ENCODE data around the gene GNG13.
A peak's percentile ranks its signal among the peaks of the same experiment; 100 is the strongest.
"Not testable (repeated sequence)": the region's sequence is repeated elsewhere in the genome, so short reads cannot be mapped to it uniquely, and the experiment has no call there.

Gene GNG13

DNA sequence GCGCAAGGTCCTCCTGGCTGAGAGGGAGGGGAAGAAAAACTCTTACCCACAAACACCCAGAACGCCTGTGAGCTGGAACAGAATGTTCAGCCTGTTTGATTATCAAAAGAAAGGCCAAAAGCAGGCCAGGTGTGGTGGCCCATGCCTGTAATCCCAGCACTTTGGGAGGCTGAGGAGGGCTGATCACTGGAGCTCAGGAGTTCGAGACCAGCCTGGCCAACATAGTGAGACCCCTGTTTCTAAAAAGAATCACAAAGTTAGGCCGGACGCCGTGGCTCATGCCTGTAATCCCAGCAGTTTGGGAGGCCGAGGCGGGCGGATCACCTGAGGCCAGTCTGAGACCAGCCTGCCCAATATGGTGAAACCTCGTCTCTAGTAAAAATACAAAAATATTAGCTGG, 24.2 kb downstream of the GNG13 start:
- CTCF ChIA-PET: interaction anchor here (0.9 to 1.5 kb wide), 3 partner anchors 9 to 64 kb away, joined by 5 to 14 read pairs (median 5); no protein-coding TSS in a partner anchor
- H3K4me3 ChIP-seq (ENCODE audit: low read depth, low read length); H3K36me3 ChIP-seq (ENCODE audit: control insufficient read depth in 2 of 2, insufficient read depth in 1 of 2, low read length in 2 of 2); H3K27ac ChIP-seq (ENCODE audit: extremely low read depth, low read depth, low read length); H3K4me1 ChIP-seq (ENCODE audit: control insufficient read depth, insufficient read depth, low read length); H3K9me3 ChIP-seq (ENCODE audit: control insufficient read depth, insufficient read depth, low read depth, low read length): not testable (repeated sequence)
- peak; percentile 82 for TF ChIP-seq ZNF121 (tag by site-specific recombination; IDR thresholded peaks at IDR 0.05)
- POLR2A ChIA-PET: interaction anchor here (2.3 kb wide), 1 partner anchor 12 kb away, joined by 8 read pairs; the partner anchor contains the start of genes CHTF18 and RPUSD1

DNA sequence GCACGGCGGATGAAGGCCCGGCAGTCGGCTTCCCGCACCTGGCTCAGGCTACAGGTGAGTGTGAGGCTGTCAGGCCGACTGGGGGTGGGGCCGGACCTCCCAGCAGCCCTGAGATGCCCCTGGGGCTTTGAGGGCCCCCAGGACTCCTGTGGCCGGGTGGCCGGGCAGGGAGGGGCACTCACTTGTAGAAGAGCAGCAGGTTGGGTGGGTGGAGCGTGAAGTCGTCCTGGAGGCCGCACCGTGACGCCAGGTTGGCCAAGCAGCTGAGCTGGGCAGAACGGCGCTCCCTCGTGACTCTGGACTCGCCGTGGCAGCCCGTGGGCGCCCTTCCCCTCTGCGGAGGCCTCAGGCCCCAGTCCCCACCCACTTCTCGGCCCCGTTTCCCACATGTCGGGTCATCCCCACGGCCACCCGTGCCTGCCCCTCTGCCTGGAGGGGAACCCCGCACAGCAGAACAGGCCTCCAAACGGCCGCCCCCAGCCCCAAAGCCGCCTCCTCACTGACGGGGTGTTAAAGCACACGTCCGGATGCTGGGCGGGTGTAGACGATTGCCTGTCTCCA, 25.2 kb downstream of the GNG13 start:
- Histone ChIP-seq H3K9me3 (ENCODE audit: control insufficient read depth, insufficient read depth, low read depth, low read length) (no peaks in the 10 kb centered on the region), H3K36me3 (ENCODE audit: control insufficient read depth in 2 of 2, insufficient read depth in 1 of 2, low read length in 2 of 2) (no peaks in the 10 kb centered on the region), H3K4me3 (ENCODE audit: low read depth, low read length) (no peak overlapping the region), H3K4me1 (ENCODE audit: control insufficient read depth, insufficient read depth, low read length) (no peaks in the 10 kb centered on the region), H3K27ac (ENCODE audit: extremely low read depth, low read depth, low read length) (no peak overlapping the region)
- TF ChIP-seq ZNF560 (tag by site-specific recombination; IDR thresholded peaks at IDR 0.05; ENCODE audit: borderline replicate concordance) (no peak), ZNF341 (tag by site-specific recombination; IDR thresholded peaks at IDR 0.05; ENCODE audit: low read depth) (peak; percentile 65), ZNF621 (tag by site-specific recombination; IDR thresholded peaks at IDR 0.05) (no peak), ZNF221 (tag by site-specific recombination; IDR thresholded peaks at IDR 0.05; ENCODE audit: borderline replicate concordance) (no peak), ZFHX2 (tag by site-specific recombination; conservative IDR thresholded peaks at IDR 0.05) (peak; percentile 55), ZNF777 (tag by site-specific recombination; IDR thresholded peaks at IDR 0.05; ENCODE audit: borderline replicate concordance) (no peak), ZNF132 (tag by site-specific recombination; IDR thresholded peaks at IDR 0.05; ENCODE audit: borderline replicate concordance) (no peak), ZNF660 (tag by site-specific recombination; IDR thresholded peaks at IDR 0.05) (no peak), GFI1B (tag by site-specific recombination; IDR thresholded peaks at IDR 0.05) (no peak), ZNF791 (tag by site-specific recombination; IDR thresholded peaks at IDR 0.05) (no peak), ZNF707 (tag by site-specific recombination; IDR thresholded peaks at IDR 0.05) (no peak), ZNF561 (tag by site-specific recombination; IDR thresholded peaks at IDR 0.05; ENCODE audit: borderline replicate concordance) (no peak), EGR2 (tag by site-specific recombination; IDR thresholded peaks at IDR 0.05; ENCODE audit: low read depth) (peak; percentile 45), ZNF174 (tag by site-specific recombination; IDR thresholded peaks at IDR 0.05) (no peak), SCRT2 (tag by site-specific recombination; IDR thresholded peaks at IDR 0.05) (0 out of 2 replicates have a peak, but pooled peaks have one; percentile 10)
- TF ChIP-seq, protein P1, sequence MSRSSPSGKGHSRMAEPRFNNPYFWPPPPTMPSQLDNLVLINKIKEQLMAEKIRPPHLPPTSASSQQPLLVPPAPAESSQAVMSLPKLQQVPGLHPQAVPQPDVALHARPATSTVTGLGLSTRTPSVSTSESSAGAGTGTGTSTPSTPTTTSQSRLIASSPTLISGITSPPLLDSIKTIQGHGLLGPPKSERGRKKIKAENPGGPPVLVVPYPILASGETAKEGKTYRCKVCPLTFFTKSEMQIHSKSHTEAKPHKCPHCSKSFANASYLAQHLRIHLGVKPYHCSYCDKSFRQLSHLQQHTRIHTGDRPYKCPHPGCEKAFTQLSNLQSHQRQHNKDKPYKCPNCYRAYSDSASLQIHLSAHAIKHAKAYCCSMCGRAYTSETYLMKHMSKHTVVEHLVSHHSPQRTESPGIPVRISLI (tag by site-specific recombination; IDR thresholded peaks at IDR 0.05): no peak
- TF ChIP-seq, protein P2, sequence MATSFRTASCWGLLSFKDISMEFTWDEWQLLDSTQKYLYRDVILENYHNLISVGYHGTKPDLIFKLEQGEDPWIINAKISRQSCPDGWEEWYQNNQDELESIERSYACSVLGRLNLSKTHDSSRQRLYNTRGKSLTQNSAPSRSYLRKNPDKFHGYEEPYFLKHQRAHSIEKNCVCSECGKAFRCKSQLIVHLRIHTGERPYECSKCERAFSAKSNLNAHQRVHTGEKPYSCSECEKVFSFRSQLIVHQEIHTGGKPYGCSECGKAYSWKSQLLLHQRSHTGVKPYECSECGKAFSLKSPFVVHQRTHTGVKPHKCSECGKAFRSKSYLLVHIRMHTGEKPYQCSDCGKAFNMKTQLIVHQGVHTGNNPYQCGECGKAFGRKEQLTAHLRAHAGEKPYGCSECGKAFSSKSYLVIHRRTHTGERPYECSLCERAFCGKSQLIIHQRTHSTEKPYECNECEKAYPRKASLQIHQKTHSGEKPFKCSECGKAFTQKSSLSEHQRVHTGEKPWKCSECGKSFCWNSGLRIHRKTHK (tag by site-specific recombination; IDR thresholded peaks at IDR 0.05): no peak
- CTCF ChIA-PET: no interaction called here
- POLR2A ChIA-PET: interaction anchor here (2.3 kb wide), 1 partner anchor 13 kb away, joined by 8 read pairs; the partner anchor contains the start of genes CHTF18 and RPUSD1

DNA sequence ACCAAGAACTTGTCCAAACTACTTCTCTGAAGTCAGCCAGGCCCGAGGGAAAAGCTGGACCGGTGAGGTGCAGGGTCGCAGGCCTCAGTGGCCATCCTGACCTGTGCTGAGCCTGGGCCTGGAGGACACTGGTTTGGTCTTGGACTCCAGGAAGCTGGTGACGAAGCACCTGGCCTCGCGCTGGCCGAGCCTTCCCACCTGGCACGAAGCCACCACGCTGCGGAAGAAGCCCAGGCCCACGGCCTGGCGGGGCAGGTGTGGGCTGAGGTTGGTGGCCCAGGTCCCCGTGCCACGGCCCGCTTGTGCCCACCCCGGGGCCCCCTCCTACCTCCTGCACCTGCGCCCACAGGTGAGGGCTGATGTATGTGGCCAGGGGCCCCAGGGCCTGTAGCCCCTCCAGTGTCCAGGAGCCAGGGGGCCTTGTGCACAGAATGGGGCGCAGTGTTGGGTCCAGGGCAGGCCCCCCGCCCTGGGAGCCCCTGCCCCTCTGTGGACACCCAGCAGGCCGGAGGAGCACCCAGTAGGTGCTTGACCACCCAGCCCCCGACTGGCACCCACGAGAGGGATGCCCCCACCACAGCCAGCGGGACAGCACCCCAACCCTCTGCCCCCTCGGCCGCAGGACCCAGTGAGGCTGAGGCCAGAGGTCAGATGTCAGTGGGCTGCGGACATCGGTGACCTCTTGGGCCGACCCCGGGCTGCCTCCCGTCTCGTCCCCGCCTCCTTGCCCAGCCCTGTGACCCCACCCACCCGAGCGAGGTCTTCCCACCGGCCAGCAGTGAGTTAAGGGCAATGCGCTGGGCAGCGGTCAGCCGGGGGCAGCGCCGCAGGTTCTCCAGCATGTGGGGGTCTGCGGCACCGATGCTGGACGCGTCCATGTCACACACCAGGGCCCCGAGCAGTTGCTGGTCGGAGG, 26.2 kb downstream of the GNG13 start:
- Histone ChIP-seq H3K4me3 (ENCODE audit: low read depth, low read length) (no peak overlapping the region), H3K9me3 (ENCODE audit: control insufficient read depth, insufficient read depth, low read depth, low read length) (no peaks in the 10 kb centered on the region), H3K36me3 (ENCODE audit: control insufficient read depth in 2 of 2, insufficient read depth in 1 of 2, low read length in 2 of 2) (no peaks in the 10 kb centered on the region), H3K4me1 (ENCODE audit: control insufficient read depth, insufficient read depth, low read length) (no peaks in the 10 kb centered on the region), H3K27ac (ENCODE audit: extremely low read depth, low read depth, low read length) (no peak overlapping the region)
- ChIA-PET CTCF (no interaction called here), POLR2A (interaction anchor here (1.2 kb wide), 1 partner anchor 391 kb away, joined by 4 read pairs; no protein-coding TSS in a partner anchor)
- peak; percentile 84 for TF ChIP-seq BCL11B (tag by site-specific recombination; IDR thresholded peaks at IDR 0.05; ENCODE audit: low read depth)
- no peak for TF ChIP-seq ZNF747 (tag by site-specific recombination; IDR thresholded peaks at IDR 0.05)
- no peak for TF ChIP-seq ZIC2 (tag by site-specific recombination; IDR thresholded peaks at IDR 0.05)
- TF ChIP-seq, protein P3, sequence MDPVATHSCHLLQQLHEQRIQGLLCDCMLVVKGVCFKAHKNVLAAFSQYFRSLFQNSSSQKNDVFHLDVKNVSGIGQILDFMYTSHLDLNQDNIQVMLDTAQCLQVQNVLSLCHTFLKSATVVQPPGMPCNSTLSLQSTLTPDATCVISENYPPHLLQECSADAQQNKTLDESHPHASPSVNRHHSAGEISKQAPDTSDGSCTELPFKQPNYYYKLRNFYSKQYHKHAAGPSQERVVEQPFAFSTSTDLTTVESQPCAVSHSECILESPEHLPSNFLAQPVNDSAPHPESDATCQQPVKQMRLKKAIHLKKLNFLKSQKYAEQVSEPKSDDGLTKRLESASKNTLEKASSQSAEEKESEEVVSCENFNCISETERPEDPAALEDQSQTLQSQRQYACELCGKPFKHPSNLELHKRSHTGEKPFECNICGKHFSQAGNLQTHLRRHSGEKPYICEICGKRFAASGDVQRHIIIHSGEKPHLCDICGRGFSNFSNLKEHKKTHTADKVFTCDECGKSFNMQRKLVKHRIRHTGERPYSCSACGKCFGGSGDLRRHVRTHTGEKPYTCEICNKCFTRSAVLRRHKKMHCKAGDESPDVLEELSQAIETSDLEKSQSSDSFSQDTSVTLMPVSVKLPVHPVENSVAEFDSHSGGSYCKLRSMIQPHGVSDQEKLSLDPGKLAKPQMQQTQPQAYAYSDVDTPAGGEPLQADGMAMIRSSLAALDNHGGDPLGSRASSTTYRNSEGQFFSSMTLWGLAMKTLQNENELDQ (tag by site-specific recombination; IDR thresholded peaks at IDR 0.05; ENCODE audit: low read depth): no peak
- TF ChIP-seq, protein P4, sequence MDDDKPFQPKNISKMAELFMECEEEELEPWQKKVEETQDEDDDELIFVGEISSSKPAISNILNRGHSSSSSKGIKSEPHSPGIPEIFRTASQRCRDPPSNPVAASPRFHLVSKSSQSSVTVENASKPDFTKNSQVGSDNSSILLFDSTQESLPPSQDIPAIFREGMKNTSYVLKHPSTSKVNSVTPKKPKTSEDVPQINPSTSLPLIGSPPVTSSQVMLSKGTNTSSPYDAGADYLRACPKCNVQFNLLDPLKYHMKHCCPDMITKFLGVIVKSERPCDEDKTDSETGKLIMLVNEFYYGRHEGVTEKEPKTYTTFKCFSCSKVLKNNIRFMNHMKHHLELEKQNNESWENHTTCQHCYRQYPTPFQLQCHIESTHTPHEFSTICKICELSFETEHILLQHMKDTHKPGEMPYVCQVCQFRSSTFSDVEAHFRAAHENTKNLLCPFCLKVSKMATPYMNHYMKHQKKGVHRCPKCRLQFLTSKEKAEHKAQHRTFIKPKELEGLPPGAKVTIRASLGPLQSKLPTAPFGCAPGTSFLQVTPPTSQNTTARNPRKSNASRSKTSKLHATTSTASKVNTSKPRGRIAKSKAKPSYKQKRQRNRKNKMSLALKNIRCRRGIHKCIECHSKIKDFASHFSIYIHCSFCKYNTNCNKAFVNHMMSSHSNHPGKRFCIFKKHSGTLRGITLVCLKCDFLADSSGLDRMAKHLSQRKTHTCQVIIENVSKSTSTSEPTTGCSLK (tag by site-specific recombination; IDR thresholded peaks at IDR 0.05): no peak
- TF ChIP-seq ZNF37A (tag by site-specific recombination; IDR thresholded peaks at IDR 0.05): no peak

Data from HEK293 (cell line).